OCI-LY1 (cell line): ENCODE data around the gene KRTAP12-2.

Experiments
- CTCF ChIP-seq: fragments of 200-600 bp; sonication (generic), shearing (Covaris generic); IDR thresholded peaks from 2 replicates; pipeline ENCODE4 v1.5.1; 2017; ENCODE audit warnings: mild to moderate bottlenecking, antibody characterized with exemption, low read length, moderate library complexity, mixed read lengths
- EZH2 ChIP-seq: fragments of 200-600 bp; sonication (generic), shearing (Covaris generic); IDR thresholded peaks from 2 replicates; pipeline ENCODE4 v1.8.0; 2017; ENCODE audit warnings: borderline replicate concordance, mixed run types, mild to moderate bottlenecking, antibody characterized with exemption, low read length, moderate library complexity, mixed read lengths

GRCh38 chr21:44686843-44687561 lies 20.3 kb upstream of the KRTAP12-2 start:
- TF ChIP-seq CTCF (no peak), EZH2 (no peak)
